GM12878 (cell line): ENCODE measurements around the gene ARCN1. TPM values are rescaled to one million over a fixed set of nuclear protein-coding genes. Genes with fewer than 3 reads are reported as not detected.

Experiments used
- ATAC-seq: fragments of 200-7000 bp; cut with Tn5 transposase; 3 replicates; pipeline ENCODE4 v1.9.1; 2020; ENCODE audit warnings: mild to moderate bottlenecking, moderate library complexity
- BruUV-seq: library from RNA; stranded (reverse); fragments of 400-500 nt; replicated peaks from 2 replicates; lab custom pipeline; 2021; lab: Mats Ljungman, UMichigan
- CTCF ChIA-PET: fragments of 300-600 bp; sonication (Branson Sonifier 250); formaldehyde crosslinking; extraction: SDS; loops from one replicate; lab custom pipeline; 2021; ENCODE audit warnings: inconsistent platforms; lab: Yijun Ruan, JAX
- POLR2A ChIA-PET: fragments of 350-600 bp; formaldehyde crosslinking; extraction: SDS; loops from one replicate; lab custom pipeline; 2021; ENCODE audit warnings: inconsistent platforms; lab: Charles Lee
- RAD21 ChIA-PET: fragments of 300-600 bp; sonication (Branson Sonifier 250); formaldehyde crosslinking; loops from one replicate; lab custom pipeline; 2023; ENCODE audit warnings: antibody characterized with exemption; ENCODE audit not compliant: unreplicated experiment; lab: Charles Lee
- SMC1A ChIA-PET: fragments of 300-600 bp; sonication (Branson Sonifier 250); formaldehyde crosslinking; loops from one replicate; lab custom pipeline; 2023; ENCODE audit not compliant: unreplicated experiment, uncharacterized antibody; lab: Charles Lee
- DNase-seq: peaks from one replicate; pipeline ENCODE4 v3.0.0-alpha.2; 2011; ENCODE audit warnings: low read depth, low spot score
- FAIRE-seq: peaks from 3 replicates; lab custom pipeline; 2011; peaks lifted over from hg19 to GRCh38; lab: Jason Lieb, UNC
- H2AFZ ChIP-seq: 2 replicates; pipeline ENCODE4 v1.6.0; 2011; ENCODE audit warnings: low read depth, low read length, control low read depth; ENCODE audit not compliant: control insufficient read depth
- H3K27ac ChIP-seq: 2 replicates; pipeline ENCODE4 v1.5.1; 2011; ENCODE audit warnings: control low read depth; ENCODE audit not compliant: control insufficient read depth, insufficient read depth
- H3K27me3 ChIP-seq, 2 experiments: replicated peaks in 1 of 2; 2 replicates each; pipeline versions ENCODE4 v1.6.0 to v1.6.1; 2011; ENCODE audit warnings: low read length in 1 of 2; ENCODE audit not compliant: control insufficient read depth in 2 of 2, insufficient read depth in 2 of 2
- H3K36me3 ChIP-seq, 2 experiments: 2 replicates each; pipeline ENCODE4 v1.5.1; 2011; ENCODE audit warnings: low read length in 1 of 2; ENCODE audit not compliant: control insufficient read depth in 2 of 2, insufficient read depth in 2 of 2
- H3K4me1 ChIP-seq: 2 replicates; pipeline ENCODE4 v1.6.1; 2011; ENCODE audit warnings: mild to moderate bottlenecking, low read length, moderate library complexity, mixed read lengths; ENCODE audit not compliant: control insufficient read depth, insufficient read depth
- H3K4me2 ChIP-seq: 2 replicates; pipeline ENCODE4 v1.6.0; 2011; ENCODE audit warnings: control low read depth; ENCODE audit not compliant: control insufficient read depth, insufficient read depth
- H3K4me3 ChIP-seq: fragments of 200-600 bp; sonication (generic); 2 replicates; pipeline ENCODE4 v1.5.1; 2016
- H3K79me2 ChIP-seq: 2 replicates; pipeline ENCODE4 v1.6.0; 2011; ENCODE audit warnings: low read length; ENCODE audit not compliant: control insufficient read depth, insufficient read depth
- H3K9ac ChIP-seq: 2 replicates; pipeline ENCODE4 v1.8.0; 2011; ENCODE audit warnings: low read length, control low read depth, mixed read lengths; ENCODE audit not compliant: control insufficient read depth, insufficient read depth
- H3K9me3 ChIP-seq: replicated peaks from 3 replicates; pipeline ENCODE4 v1.5.1; 2011; ENCODE audit warnings: mild to moderate bottlenecking, low read length; ENCODE audit not compliant: control insufficient read depth, insufficient read depth
- H4K20me1 ChIP-seq: 2 replicates; pipeline ENCODE4 v1.6.0; 2011; ENCODE audit not compliant: control insufficient read depth, insufficient read depth
- BMI1 ChIP-seq: fragments of 450-650 bp; IDR thresholded peaks from 2 replicates; pipeline ENCODE4 v1.6.1; 2016; ENCODE audit warnings: mild to moderate bottlenecking, moderate library complexity, borderline replicate concordance
- CBFB ChIP-seq: IDR thresholded peaks from 2 replicates; pipeline ENCODE4 v1.6.1; 2016; ENCODE audit warnings: antibody characterized with exemption, low read depth
- ELK1 ChIP-seq: IDR thresholded peaks from 2 replicates; pipeline ENCODE4 v1.6.1; 2012; ENCODE audit warnings: low read depth, low read length, improper control_type of control experiment
- FOXK2 ChIP-seq: fragments of 450-650 bp; IDR thresholded peaks from 2 replicates; pipeline ENCODE4 v1.6.1; 2017; ENCODE audit warnings: mild to moderate bottlenecking, moderate library complexity
- HDAC6 ChIP-seq: fragments of 200-600 bp; sonication (generic); IDR thresholded peaks from one replicate; pipeline ENCODE4 v1.8.0; 2017; ENCODE audit warnings: antibody characterized with exemption; ENCODE audit not compliant: unreplicated experiment
- NFIC ChIP-seq: IDR thresholded peaks from 2 replicates; pipeline ENCODE4 v1.6.1; 2012; ENCODE audit warnings: low read depth, mild to moderate bottlenecking, inconsistent platforms, low read length, moderate library complexity
- NRF1 ChIP-seq: conservative IDR thresholded peaks from 2 replicates; pipeline ENCODE4 v1.6.1; 2011; ENCODE audit warnings: mild to moderate bottlenecking, low read depth, low read length, improper control_type of control experiment
- PML ChIP-seq: IDR thresholded peaks from 2 replicates; pipeline ENCODE4 v1.6.1; 2012; ENCODE audit warnings: low read length, inconsistent platforms
- SMC3 ChIP-seq: IDR thresholded peaks from 2 replicates; pipeline ENCODE4 v1.6.1; 2011; ENCODE audit warnings: low read length, improper control_type of control experiment, borderline replicate concordance
- SP1 ChIP-seq: IDR thresholded peaks from one replicate; pipeline ENCODE4 v1.6.1; 2011; ENCODE audit warnings: low read depth, low read length
- SUZ12 ChIP-seq: fragments of 200-600 bp; sonication (generic); IDR thresholded peaks from one replicate; pipeline ENCODE4 v1.6.1; 2018; ENCODE audit warnings: antibody characterized with exemption, mild to moderate bottlenecking; ENCODE audit not compliant: unreplicated experiment
- TAF1 ChIP-seq: IDR thresholded peaks from 2 replicates; pipeline ENCODE4 v1.6.1; 2011; ENCODE audit warnings: mild to moderate bottlenecking, low read depth, low read length, borderline replicate concordance
- WGBS: methylation state at CpG from one replicate; pipeline ENCODE4 v1.1.6; 2016; ENCODE audit warnings: low lambda C conversion rate; ENCODE audit not compliant: insufficient replicate concordance, insufficient coverage; ENCODE audit errors: missing lambda C conversion rate; 5-methylcytosine and 5-hydroxymethylcytosine counted together
- in situ Hi-C: fragments of 300-500 bp; cut with MboI; formaldehyde crosslinking; loops from 9 replicates; pipeline ENCODE4 v1.14.3; 2018; ENCODE audit warnings: mixed read lengths
- intact Hi-C: fragments of 100-400 bp; cut with micrococcal nuclease; formaldehyde crosslinking; loops from one replicate; pipeline ENCODE4 v1.14.2; 2022; ENCODE audit not compliant: unreplicated experiment
- polyA plus RNA-seq, 11 experiments: library from polyadenylated mRNA; depleted of rRNA in 4 of 11; unstranded in 6 of 11; stranded (reverse) in 5 of 11; fragments of >200 nt; fragmentation: Nextera tagmentation in 4 of 11; fragmentation: Illumina TruSeq in 1 of 11; extraction: Ambion mirVana in 4 of 11; extraction: Trizol in 1 of 11; gene quantifications; 1 replicate in 1 of 11; 2 replicates in 10 of 11; pipeline versions ENCODE4 v1.2.1 to v1.2.3, GENCODE V29; 2011 to 2016; ENCODE audit warnings: inconsistent platforms in 2 of 11, missing spikeins in 2 of 11, low read depth in 1 of 11
- total RNA-seq, 4 experiments: library from RNA; depleted of rRNA in 3 of 4; stranded (reverse); fragments of >200 nt in 3 of 4; fragmentation: Illumina TruSeq in 1 of 4; extraction: Trizol in 1 of 4; gene quantifications; 2 replicates each; pipeline versions ENCODE4 v1.2.1 to v1.2.3, GENCODE V29; 2013 to 2021
- TF ChIP-seq, protein P1 (sequence below): fragments of 450-650 bp; IDR thresholded peaks from 2 replicates; pipeline ENCODE4 v1.6.1; 2016; ENCODE audit warnings: mild to moderate bottlenecking, moderate library complexity, borderline replicate concordance
- TF ChIP-seq, protein P2 (sequence below): IDR thresholded peaks from 2 replicates; pipeline ENCODE4 v1.6.1; 2011; ENCODE audit warnings: low read depth, low read length, improper control_type of control experiment, borderline replicate concordance
- TF ChIP-seq, protein P3 (sequence below): IDR thresholded peaks from 2 replicates; pipeline ENCODE4 v1.6.1; 2011; ENCODE audit warnings: mild to moderate bottlenecking, low read depth, low read length, moderate library complexity; ENCODE audit not compliant: insufficient replicate concordance

The ARCN1 gene
- total and polyA plus RNA-seq, 10 of the 15 experiments (the other 5 are each of a cell fraction or from before 2014, with no cell fraction given), result 33.3 to 172 (median 106) TPM

DNA sequence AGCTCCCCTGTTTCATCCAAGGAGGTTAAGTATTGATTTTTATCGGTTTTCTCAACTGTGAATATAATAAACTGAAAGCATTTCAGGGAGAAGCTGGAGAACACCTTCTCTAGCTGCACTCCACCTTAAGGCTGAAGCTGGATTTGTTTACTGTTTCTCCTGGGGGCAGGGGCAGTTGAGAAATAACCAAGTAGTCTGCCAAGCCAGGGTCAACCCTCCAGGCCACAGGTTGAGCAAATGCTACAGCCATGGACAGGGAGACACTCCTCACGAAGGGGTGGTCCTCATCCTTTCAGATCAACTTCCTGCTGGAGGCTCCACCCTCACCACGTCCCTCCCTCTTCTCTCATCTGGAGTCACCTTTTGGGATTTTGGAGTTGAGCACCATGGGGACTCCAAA is 45.1 kb upstream of the ARCN1 start, which contains the start of gene TTC36 (continued):
- TF ChIP-seq HDAC6 (no peak), NRF1 (no peak)
- TF ChIP-seq, protein P1, sequence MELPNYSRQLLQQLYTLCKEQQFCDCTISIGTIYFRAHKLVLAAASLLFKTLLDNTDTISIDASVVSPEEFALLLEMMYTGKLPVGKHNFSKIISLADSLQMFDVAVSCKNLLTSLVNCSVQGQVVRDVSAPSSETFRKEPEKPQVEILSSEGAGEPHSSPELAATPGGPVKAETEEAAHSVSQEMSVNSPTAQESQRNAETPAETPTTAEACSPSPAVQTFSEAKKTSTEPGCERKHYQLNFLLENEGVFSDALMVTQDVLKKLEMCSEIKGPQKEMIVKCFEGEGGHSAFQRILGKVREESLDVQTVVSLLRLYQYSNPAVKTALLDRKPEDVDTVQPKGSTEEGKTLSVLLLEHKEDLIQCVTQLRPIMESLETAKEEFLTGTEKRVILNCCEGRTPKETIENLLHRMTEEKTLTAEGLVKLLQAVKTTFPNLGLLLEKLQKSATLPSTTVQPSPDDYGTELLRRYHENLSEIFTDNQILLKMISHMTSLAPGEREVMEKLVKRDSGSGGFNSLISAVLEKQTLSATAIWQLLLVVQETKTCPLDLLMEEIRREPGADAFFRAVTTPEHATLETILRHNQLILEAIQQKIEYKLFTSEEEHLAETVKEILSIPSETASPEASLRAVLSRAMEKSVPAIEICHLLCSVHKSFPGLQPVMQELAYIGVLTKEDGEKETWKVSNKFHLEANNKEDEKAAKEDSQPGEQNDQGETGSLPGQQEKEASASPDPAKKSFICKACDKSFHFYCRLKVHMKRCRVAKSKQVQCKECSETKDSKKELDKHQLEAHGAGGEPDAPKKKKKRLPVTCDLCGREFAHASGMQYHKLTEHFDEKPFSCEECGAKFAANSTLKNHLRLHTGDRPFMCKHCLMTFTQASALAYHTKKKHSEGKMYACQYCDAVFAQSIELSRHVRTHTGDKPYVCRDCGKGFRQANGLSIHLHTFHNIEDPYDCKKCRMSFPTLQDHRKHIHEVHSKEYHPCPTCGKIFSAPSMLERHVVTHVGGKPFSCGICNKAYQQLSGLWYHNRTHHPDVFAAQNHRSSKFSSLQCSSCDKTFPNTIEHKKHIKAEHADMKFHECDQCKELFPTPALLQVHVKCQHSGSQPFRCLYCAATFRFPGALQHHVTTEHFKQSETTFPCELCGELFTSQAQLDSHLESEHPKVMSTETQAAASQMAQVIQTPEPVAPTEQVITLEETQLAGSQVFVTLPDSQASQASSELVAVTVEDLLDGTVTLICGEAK, result no peak

DNA sequence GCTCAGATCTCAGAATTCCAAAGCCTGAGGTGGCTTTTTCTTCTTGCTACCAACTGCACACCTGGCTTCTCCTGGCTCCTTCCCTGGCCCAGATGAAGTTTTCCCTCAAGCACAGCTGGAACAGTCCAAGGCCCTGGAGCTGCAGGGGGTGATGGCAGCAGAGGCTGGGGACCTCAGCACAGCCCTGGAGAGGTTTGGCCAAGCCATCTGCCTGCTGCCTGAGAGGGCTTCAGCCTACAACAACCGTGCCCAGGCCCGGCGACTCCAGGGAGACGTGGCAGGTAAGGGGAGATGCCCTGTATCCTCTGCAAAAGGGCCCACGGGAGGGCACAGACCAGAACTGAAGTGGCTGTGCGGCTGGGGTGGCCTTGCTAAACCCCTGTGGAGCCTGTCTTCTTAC is 43.7 kb upstream of the ARCN1 start:
- 93% methylated on average over 6 of the region's 6 CpGs for WGBS
- Histone ChIP-seq H2AFZ (no peak overlapping the region), H3K9me3 (no peaks in the 10 kb centered on the region), H3K4me3 (no peak overlapping the region), H3K27me3 (no peaks in the 10 kb centered on the region), H3K4me2 (no peak overlapping the region), H3K27ac (no peak overlapping the region), H3K36me3 (peaks cover 5 to 9% of the 10 kb centered on the region in 2 experiments), H3K4me1 (0 out of 2 replicates have a peak, but pooled peaks cover 3% of the 10 kb centered on the region), H3K79me2 (no peaks in the 10 kb centered on the region), H3K9ac (no peak overlapping the region), H4K20me1 (no peaks in the 10 kb centered on the region; the same call in 1 of the 2 replicates)
- ChIA-PET CTCF (no interaction called here), POLR2A (no interaction called here), SMC1A (no interaction called here), RAD21 (no interaction called here)
- FAIRE-seq (no peak), ATAC-seq (no peak), DNase-seq (no peak)
- no TSS peak for BruUV-seq
- in situ Hi-C loops, result no loop called here
- intact Hi-C loops, result no loop called here
- TF ChIP-seq NFIC, result no peak
- TF ChIP-seq SP1, result no peak
- no peak for TF ChIP-seq CBFB
- no peak for TF ChIP-seq ELK1
- no peak for TF ChIP-seq TAF1
- TF ChIP-seq SUZ12, result no peak
- TF ChIP-seq SMC3, result no peak
- TF ChIP-seq, protein P2, sequence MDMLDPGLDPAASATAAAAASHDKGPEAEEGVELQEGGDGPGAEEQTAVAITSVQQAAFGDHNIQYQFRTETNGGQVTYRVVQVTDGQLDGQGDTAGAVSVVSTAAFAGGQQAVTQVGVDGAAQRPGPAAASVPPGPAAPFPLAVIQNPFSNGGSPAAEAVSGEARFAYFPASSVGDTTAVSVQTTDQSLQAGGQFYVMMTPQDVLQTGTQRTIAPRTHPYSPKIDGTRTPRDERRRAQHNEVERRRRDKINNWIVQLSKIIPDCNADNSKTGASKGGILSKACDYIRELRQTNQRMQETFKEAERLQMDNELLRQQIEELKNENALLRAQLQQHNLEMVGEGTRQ, result no peak
- TF ChIP-seq, protein P3, sequence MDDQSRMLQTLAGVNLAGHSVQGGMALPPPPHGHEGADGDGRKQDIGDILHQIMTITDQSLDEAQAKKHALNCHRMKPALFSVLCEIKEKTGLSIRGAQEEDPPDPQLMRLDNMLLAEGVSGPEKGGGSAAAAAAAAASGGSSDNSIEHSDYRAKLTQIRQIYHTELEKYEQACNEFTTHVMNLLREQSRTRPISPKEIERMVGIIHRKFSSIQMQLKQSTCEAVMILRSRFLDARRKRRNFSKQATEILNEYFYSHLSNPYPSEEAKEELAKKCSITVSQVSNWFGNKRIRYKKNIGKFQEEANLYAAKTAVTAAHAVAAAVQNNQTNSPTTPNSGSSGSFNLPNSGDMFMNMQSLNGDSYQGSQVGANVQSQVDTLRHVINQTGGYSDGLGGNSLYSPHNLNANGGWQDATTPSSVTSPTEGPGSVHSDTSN, result no peak
- TF ChIP-seq FOXK2, result no peak
- TF ChIP-seq BMI1, result no peak
- TF ChIP-seq PML, result no peak
